Measurements from ENCODE around the gene ENAM.
"Not testable (repeated sequence)": the region's sequence is repeated elsewhere in the genome, so short reads cannot be mapped to it uniquely, and the experiment has no call there.

GRCh38 chr4:70661309-70661922, 32.9 kb downstream of the ENAM start:
- TF ChIP-seq CTCF (IDR thresholded peaks at IDR 0.05 in 4 of 5, conservative IDR thresholded peaks at IDR 0.05 in 1 of 5); POLR2A (IDR thresholded peaks at IDR 0.05): not testable (repeated sequence)
